Stomach (tissue), 4 donors: ENCODE data around the gene SNX33.

Source experiments
- CTCF ChIP-seq, 7 experiments: fragments of 450-650 bp in 4 of 7; fragments of 200-600 bp in 3 of 7; sonication (generic) in 3 of 7; IDR thresholded peaks; one replicate each; pipeline ENCODE4 v1.5.1; 2016 to 2019; ENCODE audit warnings: antibody characterized with exemption in 7 of 7, control low read depth in 2 of 7, mild to moderate bottlenecking in 1 of 7
- POLR2A ChIP-seq, 4 donors: fragments of 450-650 bp; IDR thresholded peaks; one replicate each; pipeline ENCODE4 v1.6.1; 2016; ENCODE audit warnings: antibody characterized with exemption in 4 of 4, control low read depth in 2 of 4, mild to moderate bottlenecking in 1 of 4, moderate library complexity in 1 of 4
- POLR2AphosphoS5 ChIP-seq, 3 donors: sonication (generic); formaldehyde crosslinking; IDR thresholded peaks; one replicate each; pipeline ENCODE4 v1.6.1; 2016; ENCODE audit warnings: antibody characterized with exemption in 3 of 3

DNA sequence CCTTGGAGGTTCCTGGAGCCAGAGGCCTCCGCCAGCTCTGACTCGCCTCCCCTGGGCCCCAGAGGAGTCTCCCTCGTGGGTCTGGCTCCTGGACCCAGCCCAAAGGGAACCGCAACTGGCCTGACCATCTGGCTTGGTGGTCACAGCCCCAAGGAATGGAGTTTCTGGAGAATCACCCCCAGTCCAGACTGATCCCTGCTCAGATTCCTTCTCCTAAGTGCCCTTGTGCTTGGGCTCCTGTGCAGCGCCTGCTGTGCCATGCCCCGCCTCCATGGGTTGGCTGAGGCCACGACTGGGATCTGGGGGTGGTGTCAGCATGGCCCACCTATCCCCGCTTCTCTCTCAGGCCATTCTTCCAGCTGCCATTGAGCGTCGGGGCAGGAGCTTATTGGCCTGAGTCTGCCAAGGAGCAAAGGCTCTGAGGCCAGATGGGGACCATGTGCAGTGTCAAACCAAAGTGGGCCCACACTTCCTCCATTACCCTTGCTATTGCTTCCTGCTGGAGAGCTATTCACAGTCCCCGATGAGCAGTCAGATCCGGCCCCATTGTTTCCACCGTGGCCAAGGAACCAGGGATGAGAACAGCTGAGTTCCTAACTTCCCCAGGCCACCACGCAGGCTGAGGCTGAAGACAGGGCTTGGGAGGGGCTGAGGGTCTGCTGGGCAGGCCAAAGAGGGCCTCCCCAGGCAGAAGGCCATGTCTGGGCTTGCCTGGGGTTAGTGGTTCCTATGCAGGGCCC, 46.0 kb downstream of the SNX33 start:
- TF ChIP-seq POLR2A (IDR thresholded peaks at IDR 0.05) (no peak), CTCF (IDR thresholded peaks at IDR 0.05) (no peak), POLR2AphosphoS5 (IDR thresholded peaks at IDR 0.05) (no peak)
